HepG2 (cell line): Measurements from ENCODE around the gene AJUBA. TPM values are rescaled to one million over a fixed set of nuclear protein-coding genes. Genes with fewer than 3 reads are reported as not detected.

Experiments
- HMGXB3 ChIP-seq: sonication (generic); formaldehyde crosslinking; IDR thresholded peaks from 2 replicates; pipeline ENCODE4 v1.4.0; 2020; ENCODE audit warnings: missing genetic modification reagents, borderline replicate concordance
- NR0B2 ChIP-seq: sonication (generic); formaldehyde crosslinking; IDR thresholded peaks from 2 replicates; pipeline ENCODE4 v1.4.0; 2020; ENCODE audit warnings: mild to moderate bottlenecking, missing genetic modification reagents
- PHF8 ChIP-seq: sonication (generic); formaldehyde crosslinking; IDR thresholded peaks from 2 replicates; pipeline ENCODE4 v1.5.0; 2020; ENCODE audit warnings: missing genetic modification reagents
- POLR2G ChIP-seq: fragments of 200-400 bp; formaldehyde crosslinking; IDR thresholded peaks from 2 replicates; pipeline ENCODE4 v1.6.1; 2018; ENCODE audit warnings: mild to moderate bottlenecking, low read depth, low read length, moderate library complexity
- THAP11 ChIP-seq: IDR thresholded peaks from 2 replicates; pipeline ENCODE4 v1.6.1; 2016; ENCODE audit warnings: missing biosample characterization, missing genetic modification reagents
- ZHX2 ChIP-seq, 2 experiments: sonication (generic) in 1 of 2; formaldehyde crosslinking in 1 of 2; IDR thresholded peaks; 2 replicates each; pipeline versions ENCODE4 v1.6.1 to v1.9.0; 2014 to 2022; ENCODE audit warnings: antibody characterized with exemption in 1 of 2, borderline replicate concordance in 1 of 2, inconsistent platforms in 1 of 2, low read depth in 1 of 2, missing genetic modification reagents in 1 of 2
- ZNF142 ChIP-seq: sonication (generic); formaldehyde crosslinking; IDR thresholded peaks from 2 replicates; pipeline ENCODE4 v1.4.0; 2020; ENCODE audit warnings: missing genetic modification reagents
- ZNF446 ChIP-seq: sonication (generic); formaldehyde crosslinking; IDR thresholded peaks from 2 replicates; pipeline ENCODE4 v1.5.0; 2020; ENCODE audit warnings: mild to moderate bottlenecking, missing genetic modification reagents
- polyA plus RNA-seq, 8 experiments: library from polyadenylated mRNA; depleted of rRNA in 3 of 8; stranded (reverse) in 7 of 8; unstranded in 1 of 8; fragments of >200 nt; fragmentation: Illumina TruSeq in 4 of 8; extraction: Trizol in 4 of 8; gene quantifications; 2 replicates each; pipeline versions ENCODE4 v1.2.1 to v1.2.3, GENCODE V29; 2011 to 2016; ENCODE audit warnings: low read depth in 4 of 8, missing spikeins in 1 of 8, mixed read lengths in 1 of 8; ENCODE audit not compliant: insufficient read depth in 1 of 8
- total RNA-seq, 5 experiments: library from RNA; depleted of rRNA; stranded (reverse); fragments of >200 nt; fragmentation: Illumina TruSeq; extraction: Trizol; gene quantifications; 2 replicates each; pipeline ENCODE4 v1.2.3, GENCODE V29; 2016; ENCODE audit warnings: low read depth in 1 of 5

AJUBA gene
- total and polyA plus RNA-seq, 2 of the 13 experiments (the other 11 are each of a cell fraction or from before 2014, with no cell fraction given), result 157 to 241 TPM

- TF ChIP-seq HMGXB3 (CRISPR knock-in tag) (no peak), POLR2G (peak; percentile 2; the same call in 1 of the 2 replicates), ZHX2 (IDR thresholded peaks at IDR 0.05; ENCODE audit: low read depth) (no peak), ZHX2 (CRISPR knock-in tag; IDR thresholded peaks at IDR 0.05; ENCODE audit: borderline replicate concordance) (no peak), ZNF142 (no peak), THAP11 (CRISPR knock-in tag) (no peak), PHF8 (CRISPR knock-in tag) (no peak), ZNF446 (CRISPR knock-in tag) (no peak), NR0B2 (CRISPR knock-in tag) (no peak)
Observed at GRCh38 chr14:22984959-22985658, 2.8 kb upstream of the AJUBA start (continued).
